GM23338 (cell line): ENCODE measurements around the gene SLAMF6. TPM values are rescaled to one million over a fixed set of nuclear protein-coding genes. Genes with fewer than 3 reads are reported as not detected.
A peak's percentile ranks its signal among the peaks of the same experiment; 100 is the strongest.
"Not testable (repeated sequence)": the region's sequence is repeated elsewhere in the genome, so short reads cannot be mapped to it uniquely, and the experiment has no call there.

Source experiments
- ATAC-seq: fragments of 200-7000 bp; cut with Tn5 transposase; 3 replicates; pipeline ENCODE4 v1.9.1; 2020
- DNase-seq: peaks from one replicate; pipeline ENCODE4 v3.0.0-alpha.2; 2015; ENCODE audit warnings: low spot score
- H2AFZ ChIP-seq: fragments of 200-600 bp; sonication (generic); 2 replicates; pipeline ENCODE4 v1.8.0; 2016; ENCODE audit warnings: antibody characterized with exemption, mild to moderate bottlenecking, moderate library complexity
- H3F3A ChIP-seq: fragments of 200-600 bp; sonication (generic); replicated peaks from 2 replicates; pipeline ENCODE4 v1.8.0; 2017; ENCODE audit warnings: antibody characterized with exemption, mixed run types, low read depth
- H3K27ac ChIP-seq: fragments of 200-600 bp; sonication (generic); 2 replicates; pipeline ENCODE4 v1.6.1; 2016; ENCODE audit warnings: low read depth
- H3K27me3 ChIP-seq: fragments of 200-600 bp; sonication (generic); 2 replicates; pipeline ENCODE4 v1.8.0; 2016; ENCODE audit warnings: mild to moderate bottlenecking, mixed run types, moderate library complexity; ENCODE audit not compliant: insufficient read depth
- H3K36me3 ChIP-seq: fragments of 200-600 bp; sonication (generic); 2 replicates; pipeline ENCODE4 v1.8.0; 2016; ENCODE audit warnings: mild to moderate bottlenecking; ENCODE audit not compliant: insufficient read depth
- H3K4me1 ChIP-seq: fragments of 200-600 bp; sonication (generic); 2 replicates; pipeline ENCODE4 v1.8.0; 2016; ENCODE audit warnings: mild to moderate bottlenecking, moderate library complexity; ENCODE audit not compliant: insufficient read depth
- H3K4me2 ChIP-seq: fragments of 200-600 bp; sonication (generic); 2 replicates; pipeline ENCODE4 v1.7.1; 2017; ENCODE audit warnings: mixed run types
- H3K4me3 ChIP-seq: fragments of 200-600 bp; sonication (generic); 2 replicates; pipeline ENCODE4 v1.6.1; 2016; ENCODE audit warnings: mixed run types
- H3K79me2 ChIP-seq: fragments of 200-600 bp; sonication (generic); replicated peaks from 2 replicates; pipeline ENCODE4 v1.8.0; 2017; ENCODE audit warnings: mild to moderate bottlenecking; ENCODE audit not compliant: insufficient read depth
- H3K9me2 ChIP-seq: fragments of 200-600 bp; sonication (generic); 2 replicates; pipeline ENCODE4 v1.8.0; 2017; ENCODE audit not compliant: insufficient read depth
- H4K20me1 ChIP-seq: fragments of 200-600 bp; sonication (generic); replicated peaks from 2 replicates; pipeline ENCODE4 v1.8.0; 2017; ENCODE audit warnings: mild to moderate bottlenecking; ENCODE audit not compliant: insufficient read depth
- H3K27ac Mint-ChIP-seq: 2 replicates; pipeline ENCODE4 v1.8.0; 2020; ENCODE audit warnings: inconsistent platforms, mild to moderate bottlenecking, moderate library complexity, mixed read lengths
- H3K27me3 Mint-ChIP-seq: 3 replicates; pipeline ENCODE4 v1.8.0; 2022; ENCODE audit warnings: low read depth, mild to moderate bottlenecking, moderate library complexity, mixed read lengths, inconsistent platforms; ENCODE audit not compliant: insufficient read depth, poor library complexity
- H3K36me3 Mint-ChIP-seq: 3 replicates; pipeline ENCODE4 v1.8.0; 2021; ENCODE audit warnings: low read depth, mild to moderate bottlenecking, inconsistent platforms, moderate library complexity, mixed read lengths
- H3K4me1 Mint-ChIP-seq: 3 replicates; pipeline ENCODE4 v1.8.0; 2020; ENCODE audit warnings: mild to moderate bottlenecking, inconsistent platforms, mixed read lengths
- H3K4me3 Mint-ChIP-seq: 3 replicates; pipeline ENCODE4 v1.8.0; 2021; ENCODE audit warnings: moderate library complexity, mild to moderate bottlenecking, inconsistent platforms, mixed read lengths
- H3K9me3 Mint-ChIP-seq: 3 replicates; pipeline ENCODE4 v1.8.0; 2020; ENCODE audit warnings: moderate library complexity, mild to moderate bottlenecking, inconsistent platforms, mixed read lengths
- polyA plus RNA-seq: library from polyadenylated mRNA; unstranded; fragments of >200 nt; fragmentation: Nextera tagmentation; extraction: Ambion mirVana; gene quantifications from 2 replicates; pipeline ENCODE4 v1.2.1, GENCODE V29; 2016
- total RNA-seq: library from RNA; depleted of rRNA; stranded (reverse); fragments of >200 nt; shearing (Covaris generic); gene quantifications from 2 replicates; pipeline ENCODE4 v1.2.3, GENCODE V29; 2014

The SLAMF6 gene
- total and polyA plus RNA-seq, 2 experiments from 2014 or later = not detected

DNA sequence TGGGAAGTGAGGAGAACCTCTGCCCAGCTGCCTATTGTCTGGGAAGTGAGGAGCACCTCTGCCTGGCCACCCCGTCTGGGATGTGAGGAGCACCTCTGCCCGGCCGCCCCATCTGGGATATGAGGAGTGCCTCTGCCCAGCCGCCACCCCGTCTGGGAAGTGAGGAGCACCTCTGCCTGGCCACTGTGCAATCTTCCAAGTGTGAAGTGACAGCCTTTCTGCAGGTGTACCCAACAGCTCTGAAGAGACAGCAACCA, 9.4 kb upstream of the SLAMF6 start:
- H3F3A ChIP-seq, H3K36me3 ChIP-seq, H3K9me2 ChIP-seq, H3K79me2 ChIP-seq, H3K27ac ChIP-seq, H3K27ac Mint-ChIP-seq, H3K27me3 ChIP-seq, DNase-seq, H3K4me2 ChIP-seq, H3K4me1 Mint-ChIP-seq, ATAC-seq, H3K4me3 ChIP-seq, H4K20me1 ChIP-seq, H2AFZ ChIP-seq, H3K4me1 ChIP-seq, H3K27me3 Mint-ChIP-seq, H3K4me3 Mint-ChIP-seq: not testable (repeated sequence)
- Mint-ChIP-seq H3K36me3 (peaks cover 21% of the 10 kb centered on the region; the same call in 2 of the 3 replicates), H3K9me3 (peaks cover 44% of the 10 kb centered on the region)

DNA sequence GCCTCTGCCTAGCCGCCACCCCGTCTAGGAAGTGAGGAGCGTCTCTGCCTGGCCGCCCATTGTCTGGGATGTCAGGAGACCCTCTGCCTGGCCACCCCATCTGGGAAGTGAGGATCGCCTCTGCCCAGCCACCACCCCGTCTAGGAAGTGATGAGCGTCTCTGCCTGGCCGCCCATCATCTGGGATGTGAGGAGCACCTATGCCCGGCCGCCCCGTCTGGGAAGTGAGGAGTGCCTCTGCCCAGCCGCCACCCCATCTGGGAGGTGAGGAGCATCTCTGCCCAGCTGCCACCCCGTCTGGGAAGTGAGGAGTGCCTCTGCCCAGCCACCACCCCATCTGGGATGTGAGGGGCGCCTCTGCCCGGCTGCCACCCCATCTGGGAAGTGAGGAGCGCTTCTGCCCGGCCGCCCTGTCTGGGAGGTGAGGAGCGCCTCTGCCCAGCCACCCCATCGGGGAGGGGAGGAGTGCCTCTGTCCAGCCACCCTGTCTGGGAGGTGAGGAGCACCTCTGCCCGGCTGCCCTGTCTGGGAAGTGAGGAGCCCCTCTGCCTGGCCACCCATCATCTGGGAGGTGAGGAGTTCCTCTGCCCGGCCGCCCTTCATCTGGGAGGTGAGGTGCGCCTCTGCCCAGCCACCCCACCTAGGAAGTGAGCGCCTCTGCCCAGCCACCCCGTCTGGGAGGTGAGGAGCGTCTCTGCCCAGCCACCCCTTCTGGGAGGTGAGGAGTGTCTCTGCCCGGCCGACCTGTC, 8.9 kb upstream of the SLAMF6 start:
- Mint-ChIP-seq H3K9me3 (peaks cover 45% of the 10 kb centered on the region), H3K36me3 (peaks cover 21% of the 10 kb centered on the region; the same call in 2 of the 3 replicates)
- H4K20me1 ChIP-seq, H3K4me3 Mint-ChIP-seq, H3K27me3 Mint-ChIP-seq, H3K4me1 ChIP-seq, H3K36me3 ChIP-seq, H3F3A ChIP-seq, ATAC-seq, H3K9me2 ChIP-seq, DNase-seq, H3K4me1 Mint-ChIP-seq, H3K4me2 ChIP-seq, H3K27me3 ChIP-seq, H3K27ac ChIP-seq, H2AFZ ChIP-seq, H3K27ac Mint-ChIP-seq, H3K4me3 ChIP-seq, H3K79me2 ChIP-seq: not testable (repeated sequence)

DNA sequence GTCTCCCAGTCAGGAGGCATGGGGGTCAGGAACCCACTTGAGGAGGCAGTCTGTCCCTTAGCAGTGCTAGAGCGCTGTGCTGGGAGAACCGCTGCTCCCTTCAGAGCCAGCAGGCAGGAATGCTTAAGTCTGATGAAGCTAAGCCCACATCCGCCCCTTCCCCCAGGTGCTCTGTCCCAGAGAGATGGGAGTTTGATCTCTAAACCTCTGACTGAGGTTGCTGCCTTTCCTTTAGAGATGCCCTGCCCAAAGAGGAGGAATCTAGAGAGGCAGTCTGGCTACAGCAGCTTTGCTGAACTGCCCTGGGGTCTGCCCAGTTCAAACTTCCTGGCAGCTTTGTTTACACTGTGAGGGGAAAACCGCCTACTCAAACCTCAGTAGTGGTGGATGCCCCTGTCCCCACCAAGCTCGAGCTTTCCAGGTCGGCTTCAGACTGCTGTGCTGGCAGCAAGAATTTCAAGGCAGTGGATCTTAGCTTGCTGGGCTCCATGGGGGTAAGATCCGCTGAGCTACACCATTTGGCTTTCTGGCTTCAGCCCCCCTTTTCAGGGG, 6.4 kb upstream of the SLAMF6 start:
- H3K9me3 Mint-ChIP-seq = peaks cover 47% of the 10 kb centered on the region

DNA sequence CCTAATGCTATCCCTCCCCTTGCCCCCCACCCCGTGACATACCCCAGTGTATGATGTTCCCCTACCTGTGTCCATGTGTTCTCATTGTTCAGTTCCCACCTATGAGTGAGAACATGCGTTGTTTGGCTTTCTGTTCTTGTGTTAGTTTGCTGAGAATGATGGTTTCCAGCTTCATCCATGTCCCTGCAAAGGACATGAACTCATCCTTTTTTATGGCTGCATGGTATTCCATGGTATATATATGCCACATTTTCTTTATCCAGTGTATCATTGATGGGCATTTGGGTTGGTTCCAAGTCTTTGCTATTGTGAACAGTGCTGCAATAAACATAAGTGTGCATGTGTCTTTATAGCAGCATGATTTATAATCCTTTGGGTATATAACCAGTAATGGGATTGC, 734 bp upstream of the SLAMF6 start:
- peaks cover 10% of the 10 kb centered on the region; the same call in 2 of the 3 replicates for H3K9me3 Mint-ChIP-seq
- not testable (repeated sequence) for H3K36me3 Mint-ChIP-seq, H3K27ac ChIP-seq, H3K9me2 ChIP-seq, H3K4me3 ChIP-seq, DNase-seq, H3F3A ChIP-seq, H3K27me3 ChIP-seq, H3K36me3 ChIP-seq, H3K27ac Mint-ChIP-seq, H4K20me1 ChIP-seq, H3K4me2 ChIP-seq, H3K27me3 Mint-ChIP-seq, H2AFZ ChIP-seq, H3K79me2 ChIP-seq, ATAC-seq, H3K4me3 Mint-ChIP-seq
- peaks cover 27% of the 10 kb centered on the region for H3K4me1 Mint-ChIP-seq
- H3K4me1 ChIP-seq = peaks cover 26% of the 10 kb centered on the region

More for the DNA sequence above, 6.4 kb upstream of the SLAMF6 start:
- peak overlapping the region; percentile 52 for H2AFZ ChIP-seq
- H3K27me3 ChIP-seq, H3K4me2 ChIP-seq, H3K9me2 ChIP-seq, H3K27me3 Mint-ChIP-seq, H3K4me3 ChIP-seq, H3K4me1 Mint-ChIP-seq, H3K27ac Mint-ChIP-seq, H3K4me1 ChIP-seq, H3K4me3 Mint-ChIP-seq, H4K20me1 ChIP-seq, H3F3A ChIP-seq, H3K79me2 ChIP-seq, H3K36me3 ChIP-seq, H3K27ac ChIP-seq, ATAC-seq: not testable (repeated sequence)
- peak; percentile 14 for DNase-seq
- H3K36me3 Mint-ChIP-seq = peaks cover 19% of the 10 kb centered on the region; the same call in 2 of the 3 replicates
